Measurements from ENCODE around the gene ACOX1.

ACOX1 gene

DNA sequence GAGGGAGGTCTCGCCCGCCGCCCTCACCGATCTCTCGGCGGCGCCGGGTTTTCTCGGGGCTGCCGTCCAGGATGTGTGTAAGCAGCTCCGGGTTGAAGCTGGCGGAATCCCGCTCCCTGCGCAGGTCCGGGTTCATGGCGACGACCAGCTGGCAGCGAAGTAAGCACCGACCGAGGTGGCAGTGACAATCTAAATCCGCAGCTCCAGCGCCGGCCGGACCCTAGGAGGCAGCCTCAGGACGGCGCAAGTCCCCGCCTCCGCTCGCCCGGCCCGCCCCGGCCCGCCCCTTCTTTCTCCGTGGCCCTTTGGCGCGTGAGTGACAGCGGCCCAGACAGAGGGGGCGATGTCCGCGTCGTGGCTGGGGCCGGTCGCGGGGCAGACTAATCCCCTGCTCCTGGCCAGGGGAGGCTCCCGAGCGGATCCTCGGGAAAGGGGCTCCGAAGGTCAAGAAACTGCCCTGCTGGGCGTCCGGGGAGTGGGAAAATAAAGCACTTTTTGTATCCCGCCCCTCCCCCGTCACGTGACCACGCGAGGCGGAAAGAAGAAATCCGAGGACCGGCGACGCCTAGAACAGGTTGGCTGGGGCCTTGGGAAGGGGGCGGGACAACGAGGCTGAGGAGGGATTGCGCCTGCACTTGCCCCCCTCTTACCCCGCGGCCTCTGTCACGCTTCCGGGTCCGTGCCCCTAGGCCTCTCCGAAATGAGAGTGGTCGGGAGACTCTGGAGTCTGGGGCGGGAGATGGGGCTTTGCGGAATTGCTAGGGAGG lies at the start of gene ACOX1, which contains the start of gene TEN1:
ACOX1 (minus strand) TSS at position 229 of the 767 bp plus-strand sequence; CDS start at position 136, 93 bp downstream.
TEN1 (plus strand) TSS at position 303 of the 767 bp plus-strand sequence. CDS start 6,953 bp downstream, outside the sequence.
- Histone ChIP-seq H3K9me3 (ENCODE audit: insufficient read depth, low read depth, low read length) (no peaks in the 10 kb centered on the region), H3K9ac (ENCODE audit: low read depth, low read length, poor library complexity, severe bottlenecking) (peak within 1 kb of the TSS; percentile 94), H2AFZ (ENCODE audit: low read length) (peak within 1 kb of the TSS; percentile 86), H3K4me3 (ENCODE audit: low read length, poor library complexity, severe bottlenecking) (peak within 1 kb of the TSS; percentile 81), H3K9me2 (replicated peaks; ENCODE audit: low read depth, low read length) (no peaks in the 10 kb centered on the region), H3K36me3 (ENCODE audit: insufficient read depth, low read length) (no peaks in the 10 kb centered on the region), H3K4me1 (ENCODE audit: insufficient read depth, low read length, poor library complexity, severe bottlenecking) (peaks cover 61% of the 10 kb centered on the region), H4K20me1 (ENCODE audit: insufficient read depth, low read length, poor library complexity, severe bottlenecking) (peaks cover 6% of the 10 kb centered on the region), H3K4me2 (ENCODE audit: low read depth, low read length, poor library complexity, severe bottlenecking) (peak within 1 kb of the TSS; percentile 84), H3K79me2 (ENCODE audit: insufficient read depth, low read length) (peaks cover 71% of the 10 kb centered on the region), H3F3A (ENCODE audit: low read depth) (no peaks in the 10 kb centered on the region; the same call in 1 of the 2 replicates), H3K27me3 (ENCODE audit: insufficient read depth, low read length, poor library complexity, severe bottlenecking) (no peaks in the 10 kb centered on the region)
- TF ChIP-seq, protein P1, sequence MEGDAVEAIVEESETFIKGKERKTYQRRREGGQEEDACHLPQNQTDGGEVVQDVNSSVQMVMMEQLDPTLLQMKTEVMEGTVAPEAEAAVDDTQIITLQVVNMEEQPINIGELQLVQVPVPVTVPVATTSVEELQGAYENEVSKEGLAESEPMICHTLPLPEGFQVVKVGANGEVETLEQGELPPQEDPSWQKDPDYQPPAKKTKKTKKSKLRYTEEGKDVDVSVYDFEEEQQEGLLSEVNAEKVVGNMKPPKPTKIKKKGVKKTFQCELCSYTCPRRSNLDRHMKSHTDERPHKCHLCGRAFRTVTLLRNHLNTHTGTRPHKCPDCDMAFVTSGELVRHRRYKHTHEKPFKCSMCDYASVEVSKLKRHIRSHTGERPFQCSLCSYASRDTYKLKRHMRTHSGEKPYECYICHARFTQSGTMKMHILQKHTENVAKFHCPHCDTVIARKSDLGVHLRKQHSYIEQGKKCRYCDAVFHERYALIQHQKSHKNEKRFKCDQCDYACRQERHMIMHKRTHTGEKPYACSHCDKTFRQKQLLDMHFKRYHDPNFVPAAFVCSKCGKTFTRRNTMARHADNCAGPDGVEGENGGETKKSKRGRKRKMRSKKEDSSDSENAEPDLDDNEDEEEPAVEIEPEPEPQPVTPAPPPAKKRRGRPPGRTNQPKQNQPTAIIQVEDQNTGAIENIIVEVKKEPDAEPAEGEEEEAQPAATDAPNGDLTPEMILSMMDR (conservative IDR thresholded peaks at IDR 0.05; ENCODE audit: low read length) = peak; percentile 35
- no peak for TF ChIP-seq EZH2phosphoT487 (IDR thresholded peaks at IDR 0.05; ENCODE audit: borderline replicate concordance)

- no peaks in the 10 kb centered on the region for H3K27me3 ChIP-seq (ENCODE audit: insufficient read depth, low read length, poor library complexity, severe bottlenecking)
- H3K4me3 ChIP-seq (ENCODE audit: low read length, poor library complexity, severe bottlenecking) = no peak within 1 kb of the TSS
- H3K79me2 ChIP-seq (ENCODE audit: insufficient read depth, low read length) = no peaks in the 10 kb centered on the region
- no peaks in the 10 kb centered on the region for H3K36me3 ChIP-seq (ENCODE audit: insufficient read depth, low read length)
- TF ChIP-seq EZH2phosphoT487 (IDR thresholded peaks at IDR 0.05; ENCODE audit: borderline replicate concordance) = no peak
- TF ChIP-seq, protein P1 (conservative IDR thresholded peaks at IDR 0.05; ENCODE audit: low read length) = no peak
- peaks cover 24% of the 10 kb centered on the region for H3K4me1 ChIP-seq (ENCODE audit: insufficient read depth, low read length, poor library complexity, severe bottlenecking)
- no peak within 1 kb of the TSS for H3K9ac ChIP-seq (ENCODE audit: low read depth, low read length, poor library complexity, severe bottlenecking)
- no peaks in the 10 kb centered on the region for H3K9me3 ChIP-seq (ENCODE audit: insufficient read depth, low read depth, low read length)
- no peaks in the 10 kb centered on the region for H4K20me1 ChIP-seq (ENCODE audit: insufficient read depth, low read length, poor library complexity, severe bottlenecking)
- H3F3A ChIP-seq (ENCODE audit: low read depth) = peaks cover 5% of the 10 kb centered on the region; the same call in 1 of the 2 replicates
- H3K9me2 ChIP-seq (replicated peaks; ENCODE audit: low read depth, low read length) = no peaks in the 10 kb centered on the region
- no peak within 1 kb of the TSS for H2AFZ ChIP-seq (ENCODE audit: low read length)
- no peak within 1 kb of the TSS for H3K4me2 ChIP-seq (ENCODE audit: low read depth, low read length, poor library complexity, severe bottlenecking)
These were observed 48.3 kb upstream of the ACOX1 start, which contains the start of gene EVPL for GRCh38 chr17:76027159-76027839. TSS of gene EVPL (minus strand) at chr17:76027306. CDS start at chr17:76027198, 108 bp downstream.

- Histone ChIP-seq H3K9ac (ENCODE audit: low read depth, low read length, poor library complexity, severe bottlenecking) (no peak overlapping the region), H4K20me1 (ENCODE audit: insufficient read depth, low read length, poor library complexity, severe bottlenecking) (no peaks in the 10 kb centered on the region), H3K4me1 (ENCODE audit: insufficient read depth, low read length, poor library complexity, severe bottlenecking) (peaks cover 24% of the 10 kb centered on the region), H3K4me3 (ENCODE audit: low read length, poor library complexity, severe bottlenecking) (no peak overlapping the region), H3K36me3 (ENCODE audit: insufficient read depth, low read length) (no peaks in the 10 kb centered on the region), H2AFZ (ENCODE audit: low read length) (no peak overlapping the region), H3K9me2 (replicated peaks; ENCODE audit: low read depth, low read length) (no peaks in the 10 kb centered on the region), H3K27me3 (ENCODE audit: insufficient read depth, low read length, poor library complexity, severe bottlenecking) (no peaks in the 10 kb centered on the region), H3K4me2 (ENCODE audit: low read depth, low read length, poor library complexity, severe bottlenecking) (no peak overlapping the region), H3K9me3 (ENCODE audit: insufficient read depth, low read depth, low read length) (no peaks in the 10 kb centered on the region), H3K79me2 (ENCODE audit: insufficient read depth, low read length) (no peaks in the 10 kb centered on the region), H3F3A (ENCODE audit: low read depth) (peaks cover 5% of the 10 kb centered on the region; the same call in 1 of the 2 replicates)
- TF ChIP-seq, protein P1 (conservative IDR thresholded peaks at IDR 0.05; ENCODE audit: low read length) = no peak
- no peak for TF ChIP-seq EZH2phosphoT487 (IDR thresholded peaks at IDR 0.05; ENCODE audit: borderline replicate concordance)
These were observed 47.8 kb upstream of the ACOX1 start for GRCh38 chr17:76026714-76027158.
